Sigmoid colon (tissue), 4 donors: ENCODE results near the gene CENPV.

Experiments used
- CTCF ChIP-seq, 4 experiments: fragments of 450-650 bp in 3 of 4; fragments of 200-600 bp in 1 of 4; IDR thresholded peaks; one replicate each; pipeline ENCODE4 v1.5.1; 2016 to 2019; ENCODE audit warnings: antibody characterized with exemption in 4 of 4, mild to moderate bottlenecking in 3 of 4, moderate library complexity in 2 of 4
- EP300 ChIP-seq, 4 donors: sonication (generic); formaldehyde crosslinking; IDR thresholded peaks; one replicate each; pipeline ENCODE4 v1.6.1; 2017; ENCODE audit warnings: antibody characterized with exemption in 4 of 4

- TF ChIP-seq CTCF (IDR thresholded peaks at IDR 0.05) (no peak), EP300 (IDR thresholded peaks at IDR 0.05) (no peak)
Observed at GRCh38 chr17:16383216-16383615, 29.9 kb upstream of the CENPV start.
